Head of caudate nucleus (tissue), 42 donors: ENCODE measurements around the gene RXFP4.
"Not testable (repeated sequence)": the region's sequence is repeated elsewhere in the genome, so short reads cannot be mapped to it uniquely, and the experiment has no call there.

Source experiments
- DNase-seq, 42 donors: peaks; one replicate each; pipeline versions ENCODE4 v3.0.0 to v3.0.0-alpha.2; 2020 to 2021; ENCODE audit warnings: mixed read lengths in 7 of 42
- intact Hi-C: fragments of 100-400 bp; cut with DNase I; formaldehyde crosslinking; loops from one replicate; pipeline ENCODE4 v1.15.0; 2022

RXFP4 gene

GRCh38 chr1:155984341-155984740 lies 42.9 kb downstream of the RXFP4 start:
- intact Hi-C loops, result loop anchor here (10.0 kb wide), 1 partner anchor 70 kb away; the partner anchor contains the start of genes LAMTOR2 and UBQLN4
- DNase-seq, result peak in 4 of 42 donors; percentile 28 to 67 (median 51)

- intact Hi-C loops, result loop anchor here (10.0 kb wide), 1 partner anchor 70 kb away; the partner anchor contains the start of genes LAMTOR2 and UBQLN4
- not testable (repeated sequence) for DNase-seq
Observed at GRCh38 chr1:155984903-155985645, 43.6 kb downstream of the RXFP4 start.

GRCh38 chr1:155989242-155990004 lies 48.0 kb downstream of the RXFP4 start:
- intact Hi-C loops, result loop anchor here (2.0 to 10.0 kb wide), 2 partner anchors 55 to 65 kb away; partner anchors contain the start of genes KHDC4, LAMTOR2 and UBQLN4
- peak; percentile 70 to 93 (median 85) for DNase-seq

- intact Hi-C loops, result no loop called here
- peak in 5 of 42 donors; percentile 19 to 56 (median 35) for DNase-seq
Observed at GRCh38 chr1:155990005-155990739, 48.7 kb downstream of the RXFP4 start.
